Activated B cell treated with CpG ODN at 0.5 μM for 24 hours (primary cell): Measurements from ENCODE around the gene CDC42BPA. TPM values are rescaled to one million over a fixed set of nuclear protein-coding genes. Genes with fewer than 3 reads are reported as not detected.
"Not testable (repeated sequence)": the region's sequence is repeated elsewhere in the genome, so short reads cannot be mapped to it uniquely, and the experiment has no call there.

Experiments used
- ATAC-seq: fragments of 200-7000 bp; cut with Tn5 transposase; one replicate; pipeline ENCODE4 v1.10.0; 2021; ENCODE audit warnings: low read depth, mild to moderate bottlenecking, moderate library complexity
- CTCF ChIA-PET: fragments of 350-600 bp; sonication (Branson Sonifier 250); formaldehyde crosslinking; loops from one replicate; lab custom pipeline; 2021; ENCODE audit warnings: antibody characterized with exemption; lab: Charles Lee
- POLR2A ChIA-PET: fragments of 350-600 bp; sonication (Branson Sonifier 250); formaldehyde crosslinking; loops from one replicate; lab custom pipeline; 2021; ENCODE audit warnings: antibody characterized with exemption; lab: Charles Lee
- DNase-seq: peaks from one replicate; pipeline ENCODE4 v3.0.0; 2022
- H3K27ac Mint-ChIP-seq: one replicate; pipeline ENCODE4 v1.8.0; 2020; ENCODE audit warnings: mixed read lengths
- H3K27me3 Mint-ChIP-seq: one replicate; pipeline ENCODE4 v1.8.0; 2021; ENCODE audit warnings: mixed read lengths
- H3K36me3 Mint-ChIP-seq: one replicate; pipeline ENCODE4 v1.8.0; 2021; ENCODE audit warnings: low read depth, mixed read lengths
- H3K4me1 Mint-ChIP-seq: one replicate; pipeline ENCODE4 v1.8.0; 2021; ENCODE audit warnings: mixed read lengths
- H3K4me3 Mint-ChIP-seq: one replicate; pipeline ENCODE4 v1.8.0; 2020; ENCODE audit warnings: mild to moderate bottlenecking, mixed read lengths
- H3K9me3 Mint-ChIP-seq: one replicate; pipeline ENCODE4 v1.8.0; 2020; ENCODE audit warnings: mixed read lengths
- intact Hi-C: fragments of 100-400 bp; cut with micrococcal nuclease; formaldehyde crosslinking; loops from one replicate; pipeline ENCODE4 v1.15.1; 2024
- total RNA-seq: library from RNA; stranded (reverse); gene quantifications from 2 replicates; pipeline ENCODE4 v1.2.3, GENCODE V29; 2022
- TF ChIP-seq, protein P1 (sequence below): fragments of 200-600 bp; IDR thresholded peaks from one replicate; pipeline ENCODE4 v1.8.0; 2022; ENCODE audit warnings: antibody characterized with exemption, mild to moderate bottlenecking

CDC42BPA gene
- total RNA-seq, 1 donor from 2014 or later: 0.29 TPM

DNA sequence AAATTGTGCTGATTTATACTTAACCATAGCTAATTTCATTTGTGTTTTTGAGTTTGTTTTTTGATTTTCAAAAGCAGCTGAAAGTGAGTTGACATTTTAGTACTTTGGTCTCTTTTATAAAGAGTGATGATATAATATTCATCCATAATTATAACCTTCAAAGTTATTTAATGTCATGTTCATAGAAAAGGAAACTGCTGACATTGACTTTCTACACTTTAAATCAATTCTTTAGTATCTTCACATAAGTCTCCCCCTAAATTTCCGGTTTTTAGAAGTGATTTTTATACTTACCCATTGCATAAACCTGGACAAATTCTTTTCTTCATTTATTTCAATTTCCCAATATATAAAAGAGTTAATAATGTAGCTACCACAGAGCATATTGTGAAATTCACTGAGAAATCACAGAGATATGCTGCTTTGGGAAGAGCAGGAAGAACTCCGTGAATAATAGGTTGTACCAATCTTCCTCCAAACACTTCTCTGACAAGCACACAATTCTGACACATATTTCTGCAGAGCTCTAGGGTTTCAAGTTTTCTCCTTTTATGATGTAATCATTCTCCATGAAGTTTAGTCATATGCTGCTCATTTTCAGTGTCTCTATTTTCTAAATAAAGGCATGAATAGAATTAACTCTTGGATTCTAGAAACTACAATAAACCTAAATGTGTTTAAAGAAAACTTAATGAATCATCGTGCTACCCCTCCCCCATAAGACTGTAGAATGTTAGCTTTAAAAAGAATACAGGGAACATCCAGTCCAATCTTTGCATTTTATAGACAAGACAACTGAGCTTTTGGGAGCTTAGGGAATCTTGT is 25.6 kb upstream of the CDC42BPA start:
- Mint-ChIP-seq H3K27me3 (peaks cover 1% of the 10 kb centered on the region), H3K36me3 (no peaks in the 10 kb centered on the region), H3K4me1 (no peaks in the 10 kb centered on the region), H3K9me3 (peaks cover 2% of the 10 kb centered on the region), H3K27ac (no peak overlapping the region), H3K4me3 (no peak overlapping the region)
- ChIA-PET CTCF (interaction anchor here (0.7 kb wide), 1 partner anchor 485 kb away, joined by 5 read pairs; no protein-coding TSS in a partner anchor), POLR2A (no interaction called here)
- no peak for ATAC-seq
- intact Hi-C loops: no loop called here
- TF ChIP-seq, protein P1, sequence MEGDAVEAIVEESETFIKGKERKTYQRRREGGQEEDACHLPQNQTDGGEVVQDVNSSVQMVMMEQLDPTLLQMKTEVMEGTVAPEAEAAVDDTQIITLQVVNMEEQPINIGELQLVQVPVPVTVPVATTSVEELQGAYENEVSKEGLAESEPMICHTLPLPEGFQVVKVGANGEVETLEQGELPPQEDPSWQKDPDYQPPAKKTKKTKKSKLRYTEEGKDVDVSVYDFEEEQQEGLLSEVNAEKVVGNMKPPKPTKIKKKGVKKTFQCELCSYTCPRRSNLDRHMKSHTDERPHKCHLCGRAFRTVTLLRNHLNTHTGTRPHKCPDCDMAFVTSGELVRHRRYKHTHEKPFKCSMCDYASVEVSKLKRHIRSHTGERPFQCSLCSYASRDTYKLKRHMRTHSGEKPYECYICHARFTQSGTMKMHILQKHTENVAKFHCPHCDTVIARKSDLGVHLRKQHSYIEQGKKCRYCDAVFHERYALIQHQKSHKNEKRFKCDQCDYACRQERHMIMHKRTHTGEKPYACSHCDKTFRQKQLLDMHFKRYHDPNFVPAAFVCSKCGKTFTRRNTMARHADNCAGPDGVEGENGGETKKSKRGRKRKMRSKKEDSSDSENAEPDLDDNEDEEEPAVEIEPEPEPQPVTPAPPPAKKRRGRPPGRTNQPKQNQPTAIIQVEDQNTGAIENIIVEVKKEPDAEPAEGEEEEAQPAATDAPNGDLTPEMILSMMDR: no peak
- DNase-seq: no peak

DNA sequence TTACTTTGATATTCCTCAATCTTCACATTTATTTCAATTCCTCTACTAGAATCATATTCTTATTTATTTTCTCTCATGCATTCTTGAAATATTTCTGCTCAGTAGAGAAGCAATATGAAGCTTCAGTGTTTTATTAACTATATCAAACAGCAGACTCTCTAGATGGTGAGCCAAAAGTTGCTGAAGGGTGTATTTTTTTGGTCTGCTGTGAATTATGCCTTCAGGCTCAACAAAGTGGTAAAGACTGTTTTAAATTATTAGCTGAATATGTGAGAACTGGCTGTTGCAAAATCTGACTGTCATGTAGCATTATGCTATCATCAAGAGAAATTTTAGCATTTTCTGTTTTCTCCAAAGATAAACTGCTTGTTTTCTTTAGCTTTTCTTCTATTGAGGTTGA is 24.9 kb upstream of the CDC42BPA start:
- H3K27me3 Mint-ChIP-seq: peaks cover 1% of the 10 kb centered on the region
- CTCF ChIA-PET: interaction anchor here (0.7 kb wide), 1 partner anchor 485 kb away, joined by 5 read pairs; no protein-coding TSS in a partner anchor
- H3K9me3 Mint-ChIP-seq: peaks cover 2% of the 10 kb centered on the region
- TF ChIP-seq, protein P1: no peak
- H3K4me1 Mint-ChIP-seq: no peaks in the 10 kb centered on the region
- DNase-seq (no peak), ATAC-seq (no peak)
- H3K36me3 Mint-ChIP-seq: no peaks in the 10 kb centered on the region
- intact Hi-C loops: no loop called here
- no peak overlapping the region for H3K27ac Mint-ChIP-seq
- POLR2A ChIA-PET: no interaction called here
- no peak overlapping the region for H3K4me3 Mint-ChIP-seq

DNA sequence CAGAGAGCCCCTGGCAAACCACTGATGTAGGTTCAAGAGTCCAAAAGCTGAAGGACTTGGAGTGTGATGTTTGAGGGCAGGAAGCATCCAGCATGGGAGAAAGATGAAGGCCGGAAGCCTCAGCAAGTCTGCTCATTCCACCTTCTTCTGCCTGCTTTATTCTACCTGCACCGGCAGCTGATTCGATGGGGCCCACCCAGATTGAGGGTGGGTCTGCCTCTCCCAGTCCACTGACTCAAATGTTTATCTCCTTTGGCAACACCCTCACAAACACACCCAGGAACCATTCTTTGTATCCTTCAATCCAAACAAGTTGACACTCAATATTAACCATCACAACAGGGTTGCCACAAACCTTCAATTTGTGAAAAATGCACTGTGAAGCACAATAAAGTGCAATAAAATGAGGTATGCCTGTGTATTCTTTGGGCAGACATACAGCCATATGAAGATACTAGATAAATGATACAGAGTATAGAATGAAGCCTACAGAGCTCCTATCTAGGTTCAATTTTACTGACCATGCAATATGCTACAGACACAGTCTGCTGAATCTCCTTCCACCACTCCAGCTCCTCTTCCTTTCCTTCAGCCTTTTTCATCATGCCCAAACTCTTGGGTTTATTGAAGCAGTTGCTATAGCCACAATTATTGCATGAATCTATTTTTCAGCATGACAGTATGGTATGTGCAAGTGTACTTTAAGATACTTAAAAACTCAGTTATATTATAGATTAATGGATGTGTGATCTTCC is 24.0 kb upstream of the CDC42BPA start:
- Mint-ChIP-seq H3K27ac (no peak overlapping the region), H3K4me3 (no peak overlapping the region), H3K27me3 (peaks cover 1% of the 10 kb centered on the region), H3K36me3 (no peaks in the 10 kb centered on the region), H3K9me3 (peaks cover 2% of the 10 kb centered on the region), H3K4me1 (no peaks in the 10 kb centered on the region)
- ChIA-PET CTCF (no interaction called here), POLR2A (no interaction called here)
- TF ChIP-seq, protein P1: no peak
- intact Hi-C loops: no loop called here
- ATAC-seq (no peak), DNase-seq (no peak)

DNA sequence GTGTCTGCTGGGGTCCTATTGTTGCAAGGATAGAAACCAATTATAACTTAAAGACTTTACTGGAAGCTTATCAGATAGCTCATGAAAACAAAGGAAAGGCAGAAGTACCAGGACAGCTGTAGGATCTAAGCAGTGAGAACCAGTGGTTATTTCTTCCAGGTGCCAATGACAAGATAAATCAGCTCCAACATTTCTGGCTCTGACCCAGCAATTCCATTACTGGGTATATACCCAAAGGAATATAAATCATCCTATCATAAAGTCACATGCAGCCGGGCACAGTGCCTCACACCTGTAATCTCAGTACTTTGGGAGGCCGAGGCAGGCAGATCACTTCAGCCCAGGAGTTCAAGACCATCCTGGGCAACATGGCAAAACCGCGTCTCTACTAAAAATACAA is 17.8 kb upstream of the CDC42BPA start:
- intact Hi-C loops, DNase-seq, H3K27ac Mint-ChIP-seq, CTCF ChIA-PET, POLR2A ChIA-PET, H3K27me3 Mint-ChIP-seq, H3K9me3 Mint-ChIP-seq, H3K36me3 Mint-ChIP-seq, ATAC-seq, H3K4me1 Mint-ChIP-seq, H3K4me3 Mint-ChIP-seq: not testable (repeated sequence)

DNA sequence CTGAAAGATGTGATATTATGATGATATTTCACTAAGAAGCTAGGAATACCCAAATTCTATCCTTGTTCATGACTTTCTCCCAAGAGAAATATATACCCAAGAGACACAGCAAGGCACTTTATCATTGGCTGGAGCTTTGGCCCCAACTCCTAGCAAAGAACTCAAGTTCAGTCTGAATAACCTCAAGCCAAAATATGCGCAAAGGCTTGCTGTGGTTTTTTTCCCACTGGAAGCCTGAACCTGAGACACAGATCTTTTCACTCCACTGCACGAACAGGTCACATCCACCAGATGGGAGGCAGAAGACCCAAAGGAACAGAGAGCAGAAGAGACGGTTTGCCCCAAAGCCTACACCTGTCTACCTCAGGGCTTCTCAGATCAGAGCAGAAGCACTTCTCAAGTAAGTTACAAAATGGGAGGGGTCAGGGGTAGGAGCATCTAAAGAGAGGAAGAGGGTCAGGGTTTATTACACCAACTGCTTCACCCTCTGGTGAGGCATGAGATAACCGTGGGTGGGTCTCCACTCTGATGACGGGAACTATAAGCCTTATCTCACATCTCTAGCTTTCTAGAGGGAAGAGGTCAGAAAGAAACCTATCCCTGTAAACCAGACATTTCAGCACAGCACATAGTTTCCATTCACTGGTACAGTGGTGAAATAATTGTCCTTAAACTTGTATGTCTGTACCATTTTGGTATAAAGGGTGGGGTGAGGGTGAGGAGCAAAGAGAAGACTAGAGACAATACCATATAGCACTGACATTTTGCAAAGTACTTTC is 17.1 kb upstream of the CDC42BPA start:
- Mint-ChIP-seq H3K4me1 (no peaks in the 10 kb centered on the region), H3K27me3 (peaks cover 6% of the 10 kb centered on the region), H3K27ac (no peak overlapping the region), H3K4me3 (no peak overlapping the region), H3K9me3 (peaks cover 6% of the 10 kb centered on the region), H3K36me3 (no peaks in the 10 kb centered on the region)
- ChIA-PET CTCF (no interaction called here), POLR2A (no interaction called here)
- ATAC-seq (no peak), DNase-seq (no peak)
- intact Hi-C loops: no loop called here
- TF ChIP-seq, protein P1: no peak
